Thyroid gland (tissue), 4 donors: ENCODE measurements around the gene PLEKHG7. TPM values are rescaled to one million over a fixed set of nuclear protein-coding genes. Genes with fewer than 3 reads are reported as not detected.
A peak's percentile ranks its signal among the peaks of the same experiment; 100 is the strongest.
"Not testable (repeated sequence)": the region's sequence is repeated elsewhere in the genome, so short reads cannot be mapped to it uniquely, and the experiment has no call there.

ENCODE experiments used
- DNase-seq, 2 donors: peaks; one replicate each; pipeline ENCODE4 v3.0.0-alpha.2; 2019
- H3K27ac ChIP-seq, 3 donors: fragments of 200-600 bp; sonication (generic); 1 replicate in 2 of 3; 2 replicates in 1 of 3; pipeline ENCODE4 v1.5.1; 2016 to 2019; ENCODE audit warnings: mild to moderate bottlenecking in 1 of 3, moderate library complexity in 1 of 3
- H3K27me3 ChIP-seq: fragments of 200-600 bp; sonication (generic); one replicate; pipeline ENCODE4 v1.5.1; 2019
- H3K36me3 ChIP-seq, 2 donors: fragments of 200-600 bp; sonication (generic); one replicate each; pipeline ENCODE4 v1.5.1; 2016 to 2019
- H3K4me1 ChIP-seq, 2 donors: fragments of 200-600 bp; sonication (generic); one replicate each; pipeline ENCODE4 v1.5.1; 2017 to 2019
- H3K4me3 ChIP-seq, 3 donors: fragments of 200-600 bp; sonication (generic); replicated peaks in 1 of 3; 1 replicate in 2 of 3; 2 replicates in 1 of 3; pipeline ENCODE4 v1.5.1; 2016; ENCODE audit warnings: mild to moderate bottlenecking in 1 of 3
- H3K9me3 ChIP-seq: fragments of 200-600 bp; sonication (generic); one replicate; pipeline ENCODE4 v1.5.1; 2017
- POLR2A ChIP-seq, 2 donors: fragments of 450-650 bp; IDR thresholded peaks; one replicate each; pipeline ENCODE4 v1.6.1; 2017; ENCODE audit warnings: antibody characterized with exemption in 2 of 2, mild to moderate bottlenecking in 2 of 2, moderate library complexity in 1 of 2
- WGBS, 2 donors: methylation state at CpG; one replicate each; pipeline ENCODE4 v1.1.5; 2017; 5-methylcytosine and 5-hydroxymethylcytosine counted together
- intact Hi-C: fragments of 100-400 bp; cut with DNase I; formaldehyde crosslinking; loops from one replicate; pipeline ENCODE4 v1.15.1; 2023
- total RNA-seq, 4 donors: library from RNA; depleted of rRNA; stranded (reverse); fragments of >200 nt; gene quantifications; one replicate each; pipeline ENCODE4 v1.2.3, GENCODE V29; 2016
- TF ChIP-seq, protein P1 (sequence below), 6 experiments: fragments of 200-600 bp in 3 of 6; fragments of 450-650 bp in 3 of 6; sonication (generic) in 3 of 6; IDR thresholded peaks; one replicate each; pipeline ENCODE4 v1.5.1; 2016 to 2019; ENCODE audit warnings: antibody characterized with exemption in 6 of 6, mild to moderate bottlenecking in 2 of 6, inconsistent platforms in 1 of 6, moderate library complexity in 1 of 6

The PLEKHG7 gene, protein sequence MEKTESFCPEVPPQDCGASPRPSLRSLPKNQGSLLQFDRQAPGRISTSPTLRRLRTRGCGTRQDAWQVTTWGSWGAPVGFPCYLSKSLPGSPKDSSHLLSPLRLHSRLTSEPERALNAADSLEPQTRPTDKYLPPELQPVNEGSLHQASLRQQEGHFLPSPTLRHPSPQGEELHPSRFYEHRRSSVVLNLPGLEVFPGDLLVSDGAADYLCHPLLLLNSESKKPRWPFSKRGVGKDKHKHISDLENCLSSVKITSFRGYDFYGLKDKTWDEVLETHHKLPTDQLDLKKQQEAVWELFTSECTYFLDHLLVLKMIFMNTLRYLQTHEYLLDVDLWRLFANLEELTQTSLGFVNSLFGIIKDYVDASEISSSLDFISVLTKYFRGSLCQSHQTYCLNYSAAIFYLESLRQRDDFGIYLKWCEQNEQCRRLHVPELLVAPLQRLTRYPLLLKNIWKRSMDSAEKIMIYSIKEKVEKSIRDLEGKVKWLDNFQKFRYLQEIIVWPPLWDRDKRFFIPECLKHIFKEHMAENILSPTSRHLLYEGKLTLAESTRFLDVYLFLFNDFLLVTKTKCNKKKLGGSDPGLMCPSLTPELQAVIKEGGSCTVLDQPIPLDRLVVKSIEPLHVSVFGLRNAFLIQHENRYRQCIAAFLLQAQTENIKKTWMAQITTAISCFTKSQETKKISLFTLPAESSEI
- total RNA-seq = not detected

DNA sequence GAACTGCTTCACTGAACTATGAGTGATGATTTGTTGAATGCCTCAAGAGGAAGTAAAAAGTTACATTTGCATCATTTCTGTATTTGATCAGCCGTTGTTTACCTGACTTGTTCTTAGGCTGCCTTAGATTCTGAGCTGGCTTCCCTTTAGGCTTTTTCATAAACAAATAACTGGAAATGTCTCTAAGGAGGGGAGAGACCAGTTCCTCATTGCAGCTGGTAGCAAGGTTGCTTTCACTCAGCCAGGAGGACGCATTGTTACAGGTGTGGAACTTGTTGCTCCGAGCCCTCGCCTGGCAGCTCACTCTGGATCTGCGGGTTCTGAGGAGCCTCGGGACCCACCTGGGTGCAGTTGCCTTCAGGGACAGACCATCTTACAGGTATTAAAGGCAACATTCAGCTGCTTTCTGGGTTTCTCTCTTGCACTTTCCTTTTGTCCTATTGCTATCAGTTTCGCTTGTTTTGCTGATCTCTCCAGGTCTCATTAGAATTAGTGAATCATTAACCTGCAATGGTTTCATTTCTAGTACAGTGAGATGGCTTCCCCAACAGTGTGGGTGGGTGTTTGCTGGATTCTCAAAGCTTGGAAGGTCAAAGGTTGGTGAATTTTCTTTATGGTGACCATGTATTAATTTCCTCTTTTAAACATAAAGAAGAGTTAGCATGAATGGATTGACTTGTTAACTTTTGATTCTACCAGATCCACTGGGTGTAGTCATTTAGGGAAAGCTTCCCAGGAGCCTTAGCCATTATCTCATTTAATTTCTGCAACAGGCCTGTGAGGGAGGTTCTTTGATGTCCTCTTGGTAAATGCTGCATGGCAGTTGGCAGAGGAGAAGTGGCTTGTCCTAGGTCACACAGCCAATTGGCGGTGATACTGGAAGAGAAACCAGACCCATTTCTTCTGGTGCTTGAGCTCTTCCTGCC lies at the start of gene PLEKHG7:
PLEKHG7 (plus strand) TSS at position 236 of the 926 bp plus-strand sequence. CDS start 3,643 bp downstream, outside the sequence.
- Histone ChIP-seq H3K27me3 (no peaks in the 10 kb centered on the region), H3K27ac (no peak within 1 kb of the TSS), H3K9me3 (no peaks in the 10 kb centered on the region), H3K4me3 (no peak within 1 kb of the TSS), H3K4me1 (no peaks in the 10 kb centered on the region), H3K36me3 (no peaks in the 10 kb centered on the region)
- WGBS, 2 donors = 82 to 88% methylated on average over 8 of the region's 8 CpGs
- TF ChIP-seq, protein P1, sequence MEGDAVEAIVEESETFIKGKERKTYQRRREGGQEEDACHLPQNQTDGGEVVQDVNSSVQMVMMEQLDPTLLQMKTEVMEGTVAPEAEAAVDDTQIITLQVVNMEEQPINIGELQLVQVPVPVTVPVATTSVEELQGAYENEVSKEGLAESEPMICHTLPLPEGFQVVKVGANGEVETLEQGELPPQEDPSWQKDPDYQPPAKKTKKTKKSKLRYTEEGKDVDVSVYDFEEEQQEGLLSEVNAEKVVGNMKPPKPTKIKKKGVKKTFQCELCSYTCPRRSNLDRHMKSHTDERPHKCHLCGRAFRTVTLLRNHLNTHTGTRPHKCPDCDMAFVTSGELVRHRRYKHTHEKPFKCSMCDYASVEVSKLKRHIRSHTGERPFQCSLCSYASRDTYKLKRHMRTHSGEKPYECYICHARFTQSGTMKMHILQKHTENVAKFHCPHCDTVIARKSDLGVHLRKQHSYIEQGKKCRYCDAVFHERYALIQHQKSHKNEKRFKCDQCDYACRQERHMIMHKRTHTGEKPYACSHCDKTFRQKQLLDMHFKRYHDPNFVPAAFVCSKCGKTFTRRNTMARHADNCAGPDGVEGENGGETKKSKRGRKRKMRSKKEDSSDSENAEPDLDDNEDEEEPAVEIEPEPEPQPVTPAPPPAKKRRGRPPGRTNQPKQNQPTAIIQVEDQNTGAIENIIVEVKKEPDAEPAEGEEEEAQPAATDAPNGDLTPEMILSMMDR (IDR thresholded peaks at IDR 0.05) = no peak
- TF ChIP-seq POLR2A (IDR thresholded peaks at IDR 0.05) = no peak
- DNase-seq = no peak
- intact Hi-C loops = no loop called here

DNA sequence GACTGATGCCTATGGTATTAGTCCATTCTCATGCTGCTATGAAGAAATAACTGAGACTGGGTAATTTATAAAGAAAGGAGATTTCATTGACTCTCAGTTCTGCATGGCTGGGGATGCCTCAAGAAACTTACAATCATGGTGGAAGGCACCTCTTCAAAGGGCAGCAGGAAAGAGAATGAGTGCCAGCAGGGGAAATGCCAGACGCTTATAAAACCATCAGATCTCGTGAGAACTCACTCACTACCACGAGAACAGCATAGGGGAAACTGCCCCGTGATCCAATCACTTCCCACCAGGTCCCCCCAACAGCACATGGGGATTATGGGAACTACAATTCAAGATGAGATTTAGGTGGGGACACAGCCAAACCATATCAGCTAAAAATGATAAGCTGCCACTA lies 48.5 kb upstream of the PLEKHG7 start:
- intact Hi-C loops = loop anchor here (10.0 kb wide), 2 partner anchors 69 to 1279 kb away; no protein-coding TSS in a partner anchor
- peak; percentile 36 to 56 for DNase-seq
- H3K36me3 ChIP-seq, H3K9me3 ChIP-seq, H3K4me3 ChIP-seq, H3K27me3 ChIP-seq: not testable (repeated sequence)
- Histone ChIP-seq H3K27ac (peak overlapping the region; percentile 31 to 62 (median 52)), H3K4me1 (peaks cover 19 to 20% of the 10 kb centered on the region in 2 donors)
- 42 to 44% methylated on average over 4 of the region's 4 CpGs for WGBS, 2 donors

DNA sequence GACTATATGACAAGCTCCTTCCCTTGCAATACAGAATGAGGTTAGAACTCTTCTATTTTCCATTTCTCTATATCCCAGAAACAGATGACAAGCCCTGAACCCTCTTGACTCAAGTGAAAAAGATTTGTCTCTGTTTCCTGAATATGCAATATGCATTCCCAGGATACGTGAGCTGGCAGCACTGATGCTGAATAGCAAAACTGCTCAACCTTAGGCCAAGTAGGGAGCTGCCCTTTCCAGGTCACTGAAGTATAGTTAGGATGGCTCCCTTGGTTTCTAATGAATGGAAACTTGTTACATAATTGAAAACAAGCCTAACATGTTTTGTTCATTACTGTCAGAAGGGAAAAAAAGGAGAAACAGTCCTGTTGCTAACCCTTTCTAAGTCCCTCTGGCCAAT lies 47.9 kb upstream of the PLEKHG7 start:
- TF ChIP-seq POLR2A (IDR thresholded peaks at IDR 0.05) = no peak
- TF ChIP-seq, protein P1 (IDR thresholded peaks at IDR 0.05) = no peak
- intact Hi-C loops = loop anchor here (10.0 kb wide), 2 partner anchors 70 to 1280 kb away; no protein-coding TSS in a partner anchor
- Histone ChIP-seq H3K27ac (peak overlapping the region; percentile 52 to 62 (median 54)), H3K27me3 (no peaks in the 10 kb centered on the region), H3K9me3 (no peaks in the 10 kb centered on the region), H3K4me3 (no peak overlapping the region), H3K36me3 (no peaks in the 10 kb centered on the region), H3K4me1 (peaks cover 19 to 20% of the 10 kb centered on the region in 2 donors)
- WGBS, 2 donors = 20 to 30% methylated on average over 1 of the region's 1 CpG
- peak; percentile 57 to 70 for DNase-seq

DNA sequence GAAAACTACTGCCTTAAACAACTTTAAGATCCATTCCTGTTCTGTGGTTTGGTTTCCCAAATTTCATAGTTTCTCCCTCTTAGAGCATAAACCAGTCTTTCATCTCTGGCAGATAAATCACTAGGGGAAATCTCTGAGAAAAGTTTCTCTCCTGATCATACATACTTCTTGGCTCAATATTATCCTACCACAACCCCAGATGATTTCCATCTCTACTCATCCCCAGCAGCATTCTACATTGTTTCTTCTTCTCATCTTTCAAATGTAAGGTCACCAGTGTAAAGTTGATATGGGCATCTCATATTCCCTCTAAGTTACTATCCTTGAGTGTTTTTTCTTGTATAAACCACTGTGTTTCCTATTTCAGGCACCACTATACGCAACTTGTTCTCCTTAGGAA lies 45.9 kb upstream of the PLEKHG7 start:
- peaks cover 19 to 20% of the 10 kb centered on the region in 2 donors for H3K4me1 ChIP-seq
- WGBS, 2 donors = 98 to 100% methylated on average over 1 of the region's 1 CpG
- no peaks in the 10 kb centered on the region for H3K9me3 ChIP-seq
- intact Hi-C loops = loop anchor here (10.0 kb wide), 2 partner anchors 72 to 1282 kb away; no protein-coding TSS in a partner anchor
- DNase-seq = no peak
- no peak overlapping the region for H3K4me3 ChIP-seq
- H3K27me3 ChIP-seq = no peaks in the 10 kb centered on the region
- H3K36me3 ChIP-seq = no peaks in the 10 kb centered on the region
- no peak overlapping the region for H3K27ac ChIP-seq
- no peak for TF ChIP-seq POLR2A (IDR thresholded peaks at IDR 0.05)
- TF ChIP-seq, protein P1 (IDR thresholded peaks at IDR 0.05) = no peak

DNA sequence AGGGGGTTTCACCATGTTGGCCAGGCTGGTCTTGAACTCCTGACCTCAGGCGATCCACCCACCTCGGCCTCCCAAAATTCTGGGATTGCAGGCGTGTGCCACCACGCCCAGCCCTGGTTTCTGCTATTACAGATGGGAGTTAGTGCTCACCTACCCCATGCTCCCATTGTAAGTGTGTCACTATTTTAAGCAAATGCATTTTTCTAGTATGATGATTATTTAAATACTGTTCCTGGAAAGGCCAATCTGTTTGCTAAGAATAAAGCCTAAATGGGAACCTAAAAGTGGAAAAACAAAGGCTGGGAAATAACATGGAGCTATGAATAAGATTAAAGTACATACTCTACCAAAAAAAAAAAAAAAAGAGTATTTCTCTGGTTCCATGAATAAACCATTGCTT lies 45.0 kb upstream of the PLEKHG7 start:
- TF ChIP-seq, protein P1 (IDR thresholded peaks at IDR 0.05) = no peak
- no peak for TF ChIP-seq POLR2A (IDR thresholded peaks at IDR 0.05)
- no peaks in the 10 kb centered on the region for H3K27me3 ChIP-seq
- intact Hi-C loops = loop anchor here (10.0 kb wide), 2 partner anchors 73 to 1283 kb away; no protein-coding TSS in a partner anchor
- peaks cover 19 to 20% of the 10 kb centered on the region in 2 donors for H3K4me1 ChIP-seq
- no peak overlapping the region for H3K4me3 ChIP-seq
- 91 to 100% methylated on average over 4 of the region's 4 CpGs for WGBS, 2 donors
- DNase-seq = no peak
- H3K36me3 ChIP-seq = no peaks in the 10 kb centered on the region
- H3K9me3 ChIP-seq = no peaks in the 10 kb centered on the region
- H3K27ac ChIP-seq = no peak overlapping the region
